DMS153 (cell line): ENCODE measurements around the gene DHRS12.

Experiments used
- DNase-seq: peaks from one replicate; lab custom pipeline; 2025; lab: John Stamatoyannopoulos, UW

Gene DHRS12

GRCh38 chr13:51781246-51782022 lies 22.5 kb downstream of the DHRS12 start:
- no peak for DNase-seq

DNA sequence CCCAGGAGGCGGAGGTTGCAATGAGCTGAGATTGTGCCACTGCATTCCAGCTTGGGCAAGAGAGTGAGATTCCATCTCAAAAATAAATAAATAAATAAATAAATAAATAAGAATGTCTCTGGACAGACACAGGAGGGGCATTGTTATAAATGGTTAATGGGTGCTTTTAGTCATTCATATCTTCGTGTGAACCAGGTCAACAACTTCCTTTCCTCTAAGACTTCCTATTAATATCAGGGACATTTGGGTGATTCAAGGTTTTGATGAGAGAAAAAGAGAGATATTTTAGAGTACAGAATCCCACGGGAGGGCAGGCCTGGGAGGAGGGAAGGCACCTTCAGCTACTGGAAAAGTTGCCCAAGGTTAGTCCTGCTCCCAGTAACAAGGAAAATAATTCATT lies 23.9 kb downstream of the DHRS12 start:
- DNase-seq: no peak

- DNase-seq: peak; percentile 21
Measured at GRCh38 chr13:51778392-51778791, 25.6 kb downstream of the DHRS12 start.

- DNase-seq: no peak
Measured at GRCh38 chr13:51777921-51778320, 26.0 kb downstream of the DHRS12 start.

DNA sequence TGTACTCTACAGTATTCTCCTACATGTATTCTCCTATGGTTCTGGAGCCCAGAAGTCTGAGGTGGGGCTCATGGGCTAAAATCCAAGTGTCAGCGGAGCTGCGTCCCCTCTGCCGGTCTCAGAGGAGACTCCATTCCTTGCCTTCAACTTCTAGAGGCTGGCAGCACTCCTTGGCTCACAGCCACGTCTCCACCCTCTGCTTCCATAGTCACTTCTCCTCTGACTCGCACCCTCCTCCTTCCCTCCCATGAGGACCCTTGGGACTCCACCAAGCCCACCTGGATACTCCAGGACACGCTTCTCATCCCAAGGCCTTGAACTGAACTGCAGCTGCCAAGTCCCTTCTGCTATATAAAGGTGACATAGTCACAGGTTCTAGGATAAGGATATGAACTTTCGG lies 27.8 kb downstream of the DHRS12 start:
- DNase-seq: no peak

DNA sequence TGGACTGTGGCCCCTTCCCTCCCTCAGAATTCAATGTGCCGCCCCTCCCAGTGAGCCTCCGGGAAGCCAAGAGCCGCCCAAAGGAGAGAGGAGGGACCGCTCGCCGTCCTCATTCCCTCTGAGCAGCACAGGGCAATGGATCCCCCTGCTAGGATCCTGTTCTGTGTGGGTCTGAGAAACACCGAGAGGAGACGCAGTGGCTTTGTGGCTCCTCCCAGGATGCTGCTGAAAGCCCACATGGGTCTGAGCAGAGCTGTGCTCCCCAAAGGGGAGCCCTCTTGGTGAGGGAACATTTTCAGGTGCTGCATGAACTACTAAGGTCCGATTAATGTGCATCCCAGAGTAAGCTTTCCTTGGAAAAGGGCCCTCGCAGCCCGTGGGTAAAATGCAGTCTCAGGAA lies 30.4 kb downstream of the DHRS12 start:
- DNase-seq: no peak

DNA sequence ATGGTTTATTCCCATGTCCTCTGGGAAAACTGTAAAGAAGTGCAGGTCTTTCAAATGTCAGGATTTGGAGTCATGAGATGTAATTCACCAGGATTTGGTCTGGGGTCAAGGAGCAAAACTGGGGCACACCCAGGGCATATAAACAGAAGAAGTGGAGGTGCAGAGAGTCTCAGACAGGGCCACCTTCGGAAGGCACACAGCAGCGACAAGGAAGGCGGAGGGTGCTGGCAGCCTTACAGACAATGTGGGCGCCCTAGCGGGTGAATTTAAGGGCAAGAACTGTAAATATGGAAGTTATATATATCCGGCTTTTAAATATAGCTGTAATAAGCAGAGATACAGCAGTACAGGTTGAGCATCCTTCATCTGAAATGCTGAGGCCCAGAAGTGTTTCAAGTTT lies 31.2 kb downstream of the DHRS12 start:
- DNase-seq: no peak

DNA sequence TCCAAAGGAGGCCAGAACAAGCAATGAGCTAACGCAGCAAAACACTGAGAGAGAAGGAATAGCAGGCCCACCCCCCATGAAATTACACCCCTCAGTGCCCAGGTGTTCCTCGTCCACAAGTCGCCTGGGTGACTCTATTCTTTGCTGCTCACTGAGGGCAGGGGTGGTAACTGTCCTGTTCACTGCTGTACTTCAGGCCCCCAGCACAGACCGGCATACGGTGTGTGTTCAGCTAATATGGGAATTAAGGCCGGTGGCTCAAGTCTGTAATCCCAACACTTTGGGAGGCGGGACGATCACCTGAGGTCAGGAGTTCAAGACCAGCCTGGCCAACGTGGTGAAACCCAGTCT lies 31.9 kb downstream of the DHRS12 start:
- no peak for DNase-seq

DNA sequence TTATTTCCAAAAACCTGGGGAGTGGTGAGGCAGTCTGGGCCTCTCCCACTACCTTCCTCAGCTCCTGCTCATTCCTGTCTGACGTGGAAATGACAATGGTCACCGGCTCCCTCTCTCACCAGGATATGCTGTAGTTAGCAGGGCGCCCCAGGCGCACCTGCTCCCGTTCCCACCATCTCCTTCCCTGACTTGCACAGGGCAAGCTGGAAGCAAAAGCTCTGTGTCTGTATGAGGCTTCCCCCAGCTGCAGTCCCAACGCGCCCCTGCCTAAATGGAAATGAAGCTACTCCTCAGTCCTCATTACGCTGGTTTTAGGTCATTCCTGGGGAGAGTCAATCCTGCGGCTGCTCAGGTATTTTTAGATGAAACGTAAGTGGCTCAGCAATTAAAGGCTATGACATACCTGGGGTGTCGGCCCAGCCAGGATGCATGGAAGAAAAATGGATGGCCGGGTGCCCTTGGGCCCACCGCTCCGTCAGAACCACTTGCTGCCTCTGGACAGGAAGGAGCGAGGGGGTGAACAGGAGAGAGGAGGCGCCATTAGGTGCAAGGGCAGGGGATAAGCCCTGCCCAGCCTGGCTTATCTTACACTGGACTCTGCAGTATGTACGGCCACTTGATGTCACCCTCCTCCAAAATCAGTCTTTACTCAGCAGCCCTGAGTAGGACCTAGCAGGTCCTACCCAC lies 32.4 kb downstream of the DHRS12 start:
- no peak for DNase-seq

- DNase-seq: peak; percentile 60
Measured at GRCh38 chr13:51770681-51771417, 33.1 kb downstream of the DHRS12 start.

DNA sequence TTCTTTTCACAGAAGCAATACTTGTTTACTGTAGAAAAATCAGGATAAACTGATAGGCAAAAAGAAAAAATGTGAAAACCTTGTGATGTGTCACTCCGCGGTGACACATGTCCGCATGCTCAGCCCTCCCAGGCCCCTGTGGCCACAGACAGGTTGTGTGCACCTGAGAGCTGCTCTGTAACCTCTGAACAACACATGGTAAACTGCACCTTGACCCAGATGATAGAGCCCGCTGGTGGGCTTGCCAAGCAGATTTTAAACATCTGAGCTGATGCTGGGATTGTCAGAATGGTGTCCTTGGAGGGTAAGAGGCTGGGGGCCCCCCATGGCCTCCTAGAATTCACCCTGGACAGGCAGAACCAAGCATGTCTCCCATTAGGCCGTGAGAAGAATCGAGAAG lies 33.8 kb downstream of the DHRS12 start:
- DNase-seq: no peak

DNA sequence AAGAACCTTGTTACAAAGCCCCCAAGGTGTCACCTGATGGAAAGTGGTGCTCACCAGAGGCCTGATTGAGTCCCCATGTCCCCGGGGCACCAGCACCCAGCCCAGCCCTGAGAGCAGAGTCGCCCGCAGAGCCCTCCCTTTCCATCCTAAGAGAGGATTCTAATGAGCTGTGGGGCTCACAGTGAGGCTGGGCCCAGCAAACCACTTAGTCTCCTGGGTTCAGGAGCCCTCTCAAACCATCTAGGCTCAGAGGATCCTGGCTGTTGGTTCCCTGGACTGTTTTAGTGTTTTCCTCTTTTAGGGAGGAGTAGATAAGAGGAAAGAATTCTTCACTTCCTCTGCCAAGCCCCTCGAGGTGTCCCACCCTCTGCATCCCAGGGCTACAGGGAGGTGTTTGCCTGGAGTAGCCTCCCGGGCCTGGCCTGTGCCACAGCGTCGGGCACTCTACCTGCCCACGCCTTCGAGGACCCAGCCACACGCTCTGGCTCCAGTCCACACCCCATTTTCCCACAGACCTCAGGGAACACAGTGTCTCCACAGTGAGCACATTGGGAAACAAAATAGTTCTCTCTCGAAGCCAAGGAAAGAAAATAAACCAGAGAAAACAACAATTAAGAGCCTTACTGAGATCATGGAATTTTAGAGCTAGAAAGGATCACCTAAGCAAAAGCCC lies 34.4 kb downstream of the DHRS12 start:
- no peak for DNase-seq

DNA sequence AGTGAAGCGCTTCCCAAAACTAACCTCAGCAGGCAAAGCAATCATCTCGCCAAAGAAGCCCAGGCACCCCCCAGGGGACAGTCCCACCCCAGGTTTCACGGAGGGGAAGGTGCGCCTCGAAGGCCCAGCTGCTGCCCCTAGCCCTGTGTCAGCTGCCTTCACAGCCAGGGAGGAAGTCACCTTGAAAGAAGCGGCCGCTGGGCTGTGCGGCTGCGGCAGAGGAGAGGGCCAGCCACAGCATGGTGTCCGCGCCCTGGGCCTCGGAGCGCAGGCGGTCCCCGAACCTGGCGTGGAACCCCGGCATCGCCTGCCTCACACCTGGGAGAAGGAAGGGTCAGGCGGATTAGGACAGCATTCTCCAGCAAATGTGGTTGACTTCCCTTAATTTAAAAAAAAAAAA lies 35.0 kb downstream of the DHRS12 start:
- no peak for DNase-seq

GRCh38 chr13:51768378-51768921 lies 35.5 kb downstream of the DHRS12 start:
- no peak for DNase-seq

- no peak for DNase-seq
Measured at GRCh38 chr13:51767100-51767499, 36.9 kb downstream of the DHRS12 start.

- DNase-seq: no peak
Measured at GRCh38 chr13:51765142-51765515, 38.8 kb downstream of the DHRS12 start.

DNA sequence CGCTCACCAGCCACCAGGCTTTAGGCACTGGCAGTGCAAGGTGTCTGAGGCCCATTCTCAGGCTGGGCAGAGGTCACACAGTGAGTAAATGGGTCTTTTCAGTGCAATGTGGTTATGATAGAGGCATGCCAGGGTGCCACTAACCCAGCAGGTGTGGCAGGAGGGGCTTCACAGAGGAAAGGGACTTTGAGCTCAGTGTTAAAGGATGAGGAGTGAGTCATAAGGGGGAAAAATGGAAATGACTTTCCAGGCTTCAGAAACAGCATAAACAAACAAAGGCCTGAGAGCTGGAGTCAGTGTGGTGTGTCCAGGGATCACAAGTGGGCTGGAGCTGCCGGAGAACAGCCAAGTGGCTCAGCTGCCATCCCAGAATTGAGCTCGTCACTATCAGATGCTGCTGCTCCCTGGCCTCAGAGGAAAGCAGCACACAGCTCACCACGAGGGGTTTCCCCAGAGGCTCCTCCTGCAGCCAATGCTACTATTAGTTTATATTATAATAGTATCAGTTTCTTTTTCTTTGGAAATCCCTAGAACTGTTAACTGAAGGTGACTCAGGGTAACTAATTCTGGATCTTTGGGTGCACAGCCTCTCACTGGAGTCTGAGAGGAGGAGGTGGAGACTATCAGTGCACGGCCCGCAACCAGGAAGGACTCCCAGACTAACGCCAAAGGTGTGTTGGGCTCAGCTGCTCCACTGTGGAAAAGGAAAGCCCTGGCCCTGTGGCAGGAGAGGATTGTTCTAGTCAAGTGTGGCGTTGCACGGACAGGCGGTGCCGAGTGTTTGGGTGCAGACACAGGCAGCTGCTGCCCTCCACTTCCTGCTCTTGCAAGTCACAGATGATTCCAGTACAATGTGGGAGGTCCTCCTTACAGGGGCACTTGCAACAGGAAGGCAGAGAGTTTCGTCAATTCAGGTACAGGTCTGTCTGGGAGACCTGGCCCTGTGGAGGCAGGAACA lies 39.5 kb downstream of the DHRS12 start:
- peak; percentile 70 for DNase-seq

DNA sequence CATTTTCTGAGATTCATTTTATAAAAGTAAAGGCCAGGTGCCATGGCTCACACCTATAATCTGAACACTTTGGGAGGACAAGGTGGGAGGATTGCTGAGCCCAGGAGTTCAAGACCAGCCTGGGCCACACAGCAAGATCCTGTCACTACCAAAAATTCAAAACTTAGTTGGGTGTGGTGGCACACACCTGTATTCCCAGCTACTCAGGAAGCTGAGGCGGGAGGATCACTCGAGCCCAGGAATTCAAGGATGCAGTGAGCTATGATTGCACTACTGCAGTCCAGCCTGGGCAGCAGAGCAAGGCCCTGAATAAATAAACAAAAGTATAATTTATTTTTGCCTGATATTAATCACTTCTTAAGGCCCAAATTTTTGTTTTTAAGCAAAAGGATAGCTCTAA lies 40.5 kb downstream of the DHRS12 start:
- DNase-seq: no peak

DNA sequence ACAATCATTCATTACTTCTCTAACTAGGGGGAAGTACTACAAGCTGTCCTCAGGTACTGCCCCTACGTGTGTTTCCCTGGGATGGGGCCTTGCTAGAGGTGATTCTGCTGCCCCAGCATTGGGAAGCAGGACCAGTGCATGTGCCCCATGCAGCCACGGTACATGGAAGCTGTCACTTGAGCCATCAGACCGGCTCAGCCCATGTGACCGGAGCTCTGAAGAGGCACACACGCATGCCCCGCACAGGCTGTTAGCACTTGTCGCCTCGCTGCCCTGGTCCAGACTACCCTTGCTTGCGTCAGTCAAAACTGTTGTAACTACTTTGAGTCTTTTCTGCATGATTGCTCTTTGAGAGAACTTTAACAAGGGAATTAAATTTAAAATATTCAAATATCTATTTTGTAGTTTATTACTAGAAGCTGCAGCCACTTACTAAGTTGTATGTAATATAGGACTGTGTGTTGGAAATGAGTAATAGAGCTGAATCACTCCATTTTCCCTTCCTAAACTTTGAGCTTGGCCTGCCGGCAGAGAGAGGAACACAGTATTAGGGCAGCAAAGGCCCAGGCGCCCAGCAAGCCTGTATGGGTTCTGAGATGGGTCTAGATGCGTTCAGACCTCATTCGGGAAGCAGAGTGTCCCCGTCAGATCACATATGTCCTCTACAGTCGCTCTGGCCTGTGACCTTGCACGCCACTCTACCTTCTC lies 42.2 kb downstream of the DHRS12 start:
- no peak for DNase-seq

DNA sequence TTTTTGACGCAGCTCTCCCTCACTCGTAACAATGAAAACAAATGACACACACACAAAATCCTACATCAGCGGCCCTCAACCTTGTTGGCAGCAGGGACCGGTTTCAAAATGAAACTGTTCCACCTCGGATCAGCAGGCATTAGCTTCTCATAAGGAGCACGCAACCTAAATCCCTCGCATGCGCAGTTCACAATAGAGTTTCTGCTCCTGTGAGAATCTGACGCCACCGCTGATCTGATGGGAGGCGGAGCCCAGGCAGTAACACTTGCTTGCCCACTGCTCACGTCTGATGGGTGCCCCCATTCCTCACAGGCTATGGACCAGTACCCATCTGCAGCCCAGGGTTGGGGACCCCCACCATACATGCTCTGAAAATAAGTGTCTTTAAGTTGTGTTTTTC lies 43.4 kb downstream of the DHRS12 start:
- no peak for DNase-seq

DNA sequence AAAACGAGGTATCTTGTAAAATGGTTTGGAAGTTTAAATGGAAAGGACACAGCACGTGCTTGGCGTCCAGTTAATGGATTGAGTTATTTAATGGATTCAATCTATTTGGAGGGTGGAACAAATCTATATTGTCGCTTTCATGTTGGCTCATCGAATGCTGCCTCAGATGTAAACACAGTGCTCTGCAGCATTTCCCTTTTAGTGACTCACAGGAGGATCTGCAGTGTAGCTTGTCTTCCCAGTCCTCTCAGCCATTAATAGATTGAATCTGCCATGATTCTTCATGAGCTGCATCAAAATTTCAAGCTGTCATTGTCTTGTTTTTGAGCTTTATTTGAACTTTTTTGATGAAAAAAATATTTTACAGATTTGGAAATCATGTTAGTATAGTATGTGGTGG lies 44.7 kb downstream of the DHRS12 start:
- no peak for DNase-seq
